ENCODE data around the gene CCDC28B. TPM values are rescaled to one million over a fixed set of nuclear protein-coding genes. Genes with fewer than 3 reads are reported as not detected.

The CCDC28B gene
- total RNA-seq, 4 donors from 2014 or later: 1.2 to 4.0 (median 2.7) TPM; not detected in 1

DNA sequence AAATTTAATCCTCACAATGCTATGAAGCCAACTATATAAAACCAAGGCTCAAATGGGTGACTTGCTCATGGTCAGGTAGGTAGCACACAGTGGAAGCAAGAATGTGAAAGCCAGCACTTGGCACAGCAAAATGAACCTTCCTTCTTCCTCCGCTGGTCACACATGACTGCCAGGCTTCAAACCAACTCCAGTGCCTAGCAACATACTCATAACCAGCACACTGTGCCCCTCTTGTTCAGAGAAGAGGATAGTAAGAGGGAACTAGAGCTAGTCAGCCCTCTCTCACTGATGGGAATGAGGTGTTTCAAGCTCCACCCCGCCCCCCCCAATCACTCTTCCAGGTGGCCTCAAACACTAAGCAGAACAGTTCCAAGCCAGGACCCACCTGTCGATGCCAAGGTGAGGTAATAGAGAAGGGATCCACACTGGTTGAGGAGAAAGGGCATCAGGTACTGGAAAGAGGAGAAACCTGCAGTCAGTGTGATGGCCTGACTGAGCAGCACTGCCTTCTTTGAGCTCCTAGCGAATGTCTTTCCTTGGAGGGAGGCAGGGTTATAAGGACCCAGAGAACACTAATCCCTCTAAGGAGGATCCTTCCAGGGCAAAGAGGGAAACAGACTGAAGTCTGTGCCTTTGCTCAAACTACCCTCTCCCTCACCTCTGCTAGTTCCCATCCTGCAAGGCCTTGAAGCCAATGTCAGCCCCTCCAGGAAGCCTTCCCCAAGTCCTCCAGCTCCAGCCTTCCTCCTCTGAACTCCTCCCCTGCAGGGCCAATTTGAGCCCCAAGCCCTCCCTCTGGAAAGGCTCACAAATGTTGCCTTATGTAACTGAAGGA is 20.6 kb downstream of the CCDC28B start:
- Histone ChIP-seq H3K4me3 (peak overlapping the region in 3 of 4 donors; percentile 79 to 95 (median 84)), H3K4me1 (peaks cover 27 to 41% (median 35%) of the 10 kb centered on the region in 4 donors), H3K27me3 (no peaks in the 10 kb centered on the region), H3K9me3 (no peaks in the 10 kb centered on the region), H3K36me3 (peaks cover 0 to 6% (median 0%) of the 10 kb centered on the region in 4 donors), H3K27ac (peak overlapping the region; percentile 87 to 93 (median 91))
- WGBS, 2 donors (ENCODE audit: low coverage in 1 of 2): 89 to 100% methylated on average over 2 to 4 of the region's 4 CpGs
- in situ Hi-C loops (cut with MboI; ENCODE audit: low pct_ligation_motif_present in 1 of 4, low pct_unique_long_range_greater_than_20kb in 1 of 4, low sequenced_read_pairs in 3 of 4): loop anchor here in 1 of 4 donors (25.0 kb wide), 1 partner anchor 166 kb away; the partner anchor contains the start of gene BSDC1
- no peak for DNase-seq
- intact Hi-C loops (cut with DNase I; ENCODE audit: low total_unique reads): no loop called here
- no peak for TF ChIP-seq EP300 (IDR thresholded peaks at IDR 0.05; ENCODE audit: low read depth)
- TF ChIP-seq POLR2A (IDR thresholded peaks at IDR 0.05): no peak
- no peak for TF ChIP-seq POLR2AphosphoS5 (IDR thresholded peaks at IDR 0.05)
- no peak for TF ChIP-seq CTCF (IDR thresholded peaks at IDR 0.05)

GRCh38 chr1:32221581-32221979 is 21.2 kb downstream of the CCDC28B start:
- Histone ChIP-seq H3K27me3 (no peaks in the 10 kb centered on the region), H3K27ac (peak overlapping the region; percentile 87 to 93 (median 91)), H3K4me1 (peaks cover 23 to 35% (median 29%) of the 10 kb centered on the region in 4 donors), H3K36me3 (peaks cover 0 to 12% (median 2%) of the 10 kb centered on the region in 4 donors), H3K9me3 (no peaks in the 10 kb centered on the region), H3K4me3 (peak overlapping the region; percentile 79 to 98 (median 90))
- TF ChIP-seq EP300 (IDR thresholded peaks at IDR 0.05; ENCODE audit: low read depth) (no peak), CTCF (IDR thresholded peaks at IDR 0.05) (no peak), POLR2A (IDR thresholded peaks at IDR 0.05) (no peak), POLR2AphosphoS5 (IDR thresholded peaks at IDR 0.05) (no peak)
- WGBS, 2 donors (ENCODE audit: low coverage in 1 of 2): 7 to 20% methylated on average over 2 to 11 of the region's 13 CpGs
- intact Hi-C loops (cut with DNase I; ENCODE audit: low total_unique reads): no loop called here
- in situ Hi-C loops (cut with MboI; ENCODE audit: low pct_ligation_motif_present in 1 of 4, low pct_unique_long_range_greater_than_20kb in 1 of 4, low sequenced_read_pairs in 3 of 4): loop anchor here in 1 of 4 donors (25.0 kb wide), 1 partner anchor 166 kb away; the partner anchor contains the start of gene BSDC1
- DNase-seq: no peak

GRCh38 chr1:32221980-32222755 is 21.8 kb downstream of the CCDC28B start, which contains the start of the genes EIF3I and TMEM234:
Gene EIF3I (plus strand): TSS chr1:32222407. CDS start chr1:32222442, 35 bp downstream.
Gene TMEM234 (minus strand): TSS chr1:32222353. CDS start chr1:32222322, 31 bp downstream.
- TF ChIP-seq EP300 (IDR thresholded peaks at IDR 0.05; ENCODE audit: low read depth): no peak
- TF ChIP-seq POLR2A (IDR thresholded peaks at IDR 0.05): peak; percentile 71
- peak; percentile 81 to 90 (median 85) for TF ChIP-seq POLR2AphosphoS5 (IDR thresholded peaks at IDR 0.05)
- TF ChIP-seq CTCF (IDR thresholded peaks at IDR 0.05): no peak
- Histone ChIP-seq H3K36me3 (peaks cover 0 to 12% (median 3%) of the 10 kb centered on the region in 4 donors), H3K4me1 (peaks cover 20 to 29% (median 24%) of the 10 kb centered on the region in 4 donors), H3K27ac (peak within 1 kb of the TSS; percentile 87 to 93 (median 91)), H3K4me3 (peak within 1 kb of the TSS; percentile 79 to 98 (median 90)), H3K27me3 (no peaks in the 10 kb centered on the region), H3K9me3 (no peaks in the 10 kb centered on the region)
- DNase-seq: peak; percentile 95
- WGBS, 2 donors (ENCODE audit: low coverage in 1 of 2): 0% methylated on average over 45 of the region's 46 CpGs; no CpG with 5 or more reads in 1 of the 2 donors
- in situ Hi-C loops (cut with MboI; ENCODE audit: low pct_ligation_motif_present in 1 of 4, low pct_unique_long_range_greater_than_20kb in 1 of 4, low sequenced_read_pairs in 3 of 4) (loop anchor here in 1 of 4 donors (25.0 kb wide), 1 partner anchor 165 kb away; the partner anchor contains the start of gene BSDC1), intact Hi-C loops (cut with DNase I; ENCODE audit: low total_unique reads) (no loop called here)

All from transverse colon (tissue), 4 donors.